ENCODE results near the gene MIDN. TPM values are rescaled to one million over a fixed set of nuclear protein-coding genes. Genes with fewer than 3 reads are reported as not detected.

MIDN gene
- total RNA-seq, 2 experiments from 2014 or later = 54.1 to 54.6 TPM

GRCh38 chr19:1213391-1214286 is 34.7 kb upstream of the MIDN start:
- peak; percentile 85 for DNase-seq
- Mint-ChIP-seq H3K4me3 (peak overlapping the region; percentile 77), H3K27me3 (no peaks in the 10 kb centered on the region), H3K36me3 (peaks cover 16% of the 10 kb centered on the region), H3K9me3 (no peaks in the 10 kb centered on the region), H3K27ac (peak overlapping the region; percentile 97), H3K4me1 (ENCODE audit: low read depth) (peaks cover 29% of the 10 kb centered on the region)
- intact Hi-C loops (cut with micrococcal nuclease) = no loop called here
- ChIA-PET POLR2A (interaction anchor here (0.7 to 1.7 kb wide), 6 partner anchors 10 to 192 kb away, joined by 3 to 6 read pairs (median 3); partner anchors contain the start of genes ABCA7, RNU6-2 and SBNO2), CTCF (interaction anchor here (0.6 to 3.4 kb wide), 5 partner anchors 12 to 100 kb away, joined by 3 to 11 read pairs (median 5); no protein-coding TSS in a partner anchor)

- ChIA-PET CTCF (interaction anchor here (1.2 to 3.4 kb wide), 4 partner anchors 11 to 101 kb away, joined by 3 to 11 read pairs (median 6); no protein-coding TSS in a partner anchor), POLR2A (interaction anchor here (0.7 to 1.7 kb wide), 6 partner anchors 11 to 193 kb away, joined by 3 to 6 read pairs (median 3); partner anchors contain the start of genes ABCA7, RNU6-2 and SBNO2)
- H3K27ac Mint-ChIP-seq = peak overlapping the region; percentile 97
- H3K27me3 Mint-ChIP-seq = no peaks in the 10 kb centered on the region
- no peaks in the 10 kb centered on the region for H3K9me3 Mint-ChIP-seq
- peaks cover 16% of the 10 kb centered on the region for H3K36me3 Mint-ChIP-seq
- H3K4me3 Mint-ChIP-seq = peak overlapping the region; percentile 77
- intact Hi-C loops (cut with micrococcal nuclease) = no loop called here
- DNase-seq = no peak
- peaks cover 29% of the 10 kb centered on the region for H3K4me1 Mint-ChIP-seq (ENCODE audit: low read depth)
Measured at GRCh38 chr19:1214299-1214861, 34.0 kb upstream of the MIDN start.

GRCh38 chr19:1214862-1215731 is 33.3 kb upstream of the MIDN start:
- Mint-ChIP-seq H3K27me3 (no peaks in the 10 kb centered on the region), H3K4me3 (no peak overlapping the region), H3K27ac (peak overlapping the region; percentile 97), H3K4me1 (ENCODE audit: low read depth) (peaks cover 25% of the 10 kb centered on the region), H3K9me3 (no peaks in the 10 kb centered on the region), H3K36me3 (peaks cover 13% of the 10 kb centered on the region)
- intact Hi-C loops (cut with micrococcal nuclease) = no loop called here
- no peak for DNase-seq
- ChIA-PET CTCF (interaction anchor here (1.2 to 3.4 kb wide), 4 partner anchors 10 to 102 kb away, joined by 3 to 11 read pairs (median 6); no protein-coding TSS in a partner anchor), POLR2A (interaction anchor here (1.7 kb wide), 1 partner anchor 194 kb away, joined by 6 read pairs; the partner anchor contains the start of gene RNU6-2)

GRCh38 chr19:1216756-1217155 is 31.6 kb upstream of the MIDN start:
- DNase-seq = no peak
- Mint-ChIP-seq H3K36me3 (peaks cover 7% of the 10 kb centered on the region), H3K27ac (no peak overlapping the region), H3K4me3 (no peak overlapping the region), H3K9me3 (no peaks in the 10 kb centered on the region), H3K4me1 (ENCODE audit: low read depth) (peaks cover 14% of the 10 kb centered on the region), H3K27me3 (no peaks in the 10 kb centered on the region)
- ChIA-PET POLR2A (interaction anchor here (1.9 kb wide), 1 partner anchor 53 kb away, joined by 4 read pairs; the partner anchor contains the start of gene CIRBP), CTCF (interaction anchor here (1.3 to 3.4 kb wide), 3 partner anchors 49 to 103 kb away, joined by 3 to 11 read pairs (median 4); no protein-coding TSS in a partner anchor)
- intact Hi-C loops (cut with micrococcal nuclease) = no loop called here

- peaks cover 14% of the 10 kb centered on the region for H3K4me1 Mint-ChIP-seq (ENCODE audit: low read depth)
- no peaks in the 10 kb centered on the region for H3K9me3 Mint-ChIP-seq
- intact Hi-C loops (cut with micrococcal nuclease) = no loop called here
- CTCF ChIA-PET = interaction anchor here (0.6 to 3.4 kb wide), 4 partner anchors 26 to 104 kb away, joined by 3 to 11 read pairs (median 4); no protein-coding TSS in a partner anchor
- H3K27ac Mint-ChIP-seq = no peak overlapping the region
- H3K4me3 Mint-ChIP-seq = no peak overlapping the region
- H3K36me3 Mint-ChIP-seq = peaks cover 7% of the 10 kb centered on the region
- H3K27me3 Mint-ChIP-seq = no peaks in the 10 kb centered on the region
- no peak for DNase-seq
- POLR2A ChIA-PET = interaction anchor here (0.7 to 1.9 kb wide), 2 partner anchors 8 to 52 kb away, joined by 3 to 4 read pairs; partner anchors contain the start of gene CIRBP
Measured at GRCh38 chr19:1217366-1217765, 31.0 kb upstream of the MIDN start.

- no peak overlapping the region for H3K4me3 Mint-ChIP-seq
- no peak overlapping the region for H3K27ac Mint-ChIP-seq
- POLR2A ChIA-PET = interaction anchor here (0.6 to 1.9 kb wide), 2 partner anchors 50 to 1958 kb away, joined by 4 read pairs; partner anchors contain the start of gene CIRBP
- no peaks in the 10 kb centered on the region for H3K27me3 Mint-ChIP-seq
- DNase-seq = no peak
- H3K36me3 Mint-ChIP-seq = no peaks in the 10 kb centered on the region
- H3K4me1 Mint-ChIP-seq (ENCODE audit: low read depth) = peaks cover 4% of the 10 kb centered on the region
- H3K9me3 Mint-ChIP-seq = no peaks in the 10 kb centered on the region
- CTCF ChIA-PET = no interaction called here
- intact Hi-C loops (cut with micrococcal nuclease) = no loop called here
Measured at GRCh38 chr19:1218751-1219567, 29.4 kb upstream of the MIDN start.

GRCh38 chr19:1219786-1220476 is 28.5 kb upstream of the MIDN start:
- no peak overlapping the region for H3K27ac Mint-ChIP-seq
- ChIA-PET CTCF (interaction anchor here (0.5 kb wide), 1 partner anchor 201 kb away, joined by 3 read pairs; no protein-coding TSS in a partner anchor), POLR2A (interaction anchor here (0.6 kb wide), 1 partner anchor 1957 kb away, joined by 4 read pairs; no protein-coding TSS in a partner anchor)
- H3K4me1 Mint-ChIP-seq (ENCODE audit: low read depth) = no peaks in the 10 kb centered on the region
- H3K27me3 Mint-ChIP-seq = no peaks in the 10 kb centered on the region
- H3K36me3 Mint-ChIP-seq = no peaks in the 10 kb centered on the region
- intact Hi-C loops (cut with micrococcal nuclease) = no loop called here
- H3K9me3 Mint-ChIP-seq = no peaks in the 10 kb centered on the region
- DNase-seq = no peak
- H3K4me3 Mint-ChIP-seq = no peak overlapping the region

- no peaks in the 10 kb centered on the region for H3K9me3 Mint-ChIP-seq
- no peak overlapping the region for H3K4me3 Mint-ChIP-seq
- CTCF ChIA-PET = interaction anchor here (0.5 kb wide), 1 partner anchor 202 kb away, joined by 3 read pairs; no protein-coding TSS in a partner anchor
- POLR2A ChIA-PET = no interaction called here
- intact Hi-C loops (cut with micrococcal nuclease) = no loop called here
- DNase-seq = no peak
- no peaks in the 10 kb centered on the region for H3K27me3 Mint-ChIP-seq
- H3K4me1 Mint-ChIP-seq (ENCODE audit: low read depth) = no peaks in the 10 kb centered on the region
- no peak overlapping the region for H3K27ac Mint-ChIP-seq
- no peaks in the 10 kb centered on the region for H3K36me3 Mint-ChIP-seq
Measured at GRCh38 chr19:1220477-1220930, 27.9 kb upstream of the MIDN start.

- POLR2A ChIA-PET = no interaction called here
- no peaks in the 10 kb centered on the region for H3K4me1 Mint-ChIP-seq (ENCODE audit: low read depth)
Measured at GRCh38 chr19:1220976-1221903, 27.1 kb upstream of the MIDN start.

More at GRCh38 chr19:1220976-1221903, 27.1 kb upstream of the MIDN start:
- Mint-ChIP-seq H3K27me3 (no peaks in the 10 kb centered on the region), H3K9me3 (no peaks in the 10 kb centered on the region), H3K27ac (no peak overlapping the region), H3K4me3 (no peak overlapping the region), H3K36me3 (no peaks in the 10 kb centered on the region)
- CTCF ChIA-PET = interaction anchor here (1.5 kb wide), 1 partner anchor 23 kb away, joined by 4 read pairs; no protein-coding TSS in a partner anchor
- no peak for DNase-seq
- intact Hi-C loops (cut with micrococcal nuclease) = no loop called here
